ENCODE data around the gene WRNIP1.

WRNIP1 gene

GRCh38 chr6:2725364-2725988 is 39.7 kb upstream of the WRNIP1 start:
- TF ChIP-seq CTCF (conservative IDR thresholded peaks at IDR 0.05; ENCODE audit: low read depth, low read length), result no peak
- no peak overlapping the region for H3K4me3 ChIP-seq (ENCODE audit: low read length)

GRCh38 chr6:2725999-2726567 is 39.1 kb upstream of the WRNIP1 start:
- no peak for DNase-seq (ENCODE audit: low read depth)
- H3K4me3 ChIP-seq (ENCODE audit: low read length), result no peak overlapping the region
- no peak for TF ChIP-seq CTCF (conservative IDR thresholded peaks at IDR 0.05; ENCODE audit: low read depth, low read length)

More at GRCh38 chr6:2725364-2725988, 39.7 kb upstream of the WRNIP1 start:
- no peak for DNase-seq (ENCODE audit: low read depth)

- no peak for TF ChIP-seq CTCF (conservative IDR thresholded peaks at IDR 0.05; ENCODE audit: low read depth, low read length)
- no peak overlapping the region for H3K4me3 ChIP-seq (ENCODE audit: low read length)
- DNase-seq (ENCODE audit: low read depth), result no peak
These were observed 35.3 kb upstream of the WRNIP1 start for GRCh38 chr6:2729921-2730320.

- no peak for TF ChIP-seq CTCF (conservative IDR thresholded peaks at IDR 0.05; ENCODE audit: low read depth, low read length)
- no peak for DNase-seq (ENCODE audit: low read depth)
- no peak overlapping the region for H3K4me3 ChIP-seq (ENCODE audit: low read length)
These were observed 34.7 kb upstream of the WRNIP1 start for GRCh38 chr6:2730353-2731107.

GRCh38 chr6:2731281-2731909 is 33.8 kb upstream of the WRNIP1 start:
- no peak overlapping the region for H3K4me3 ChIP-seq (ENCODE audit: low read length)
- no peak for DNase-seq (ENCODE audit: low read depth)
- no peak for TF ChIP-seq CTCF (conservative IDR thresholded peaks at IDR 0.05; ENCODE audit: low read depth, low read length)

GRCh38 chr6:2732503-2733089 is 32.6 kb upstream of the WRNIP1 start:
- no peak for DNase-seq (ENCODE audit: low read depth)
- TF ChIP-seq CTCF (conservative IDR thresholded peaks at IDR 0.05; ENCODE audit: low read depth, low read length), result no peak
- H3K4me3 ChIP-seq (ENCODE audit: low read length), result no peak overlapping the region

All from retinal pigment epithelial cell (primary cell).